Measurements from ENCODE around the gene AGBL4.

AGBL4 gene

GRCh38 chr1:49051647-49052046 is 972.1 kb downstream of the AGBL4 start:
- Histone ChIP-seq H3K36me3 (ENCODE audit: insufficient read depth, low read length) (no peaks in the 10 kb centered on the region), H3K27me3 (ENCODE audit: insufficient read depth, low read length, poor library complexity) (no peaks in the 10 kb centered on the region), H3K4me1 (ENCODE audit: insufficient read depth, low read length) (no peaks in the 10 kb centered on the region), H2AFZ (ENCODE audit: low read depth, low read length) (no peak overlapping the region), H4K20me1 (ENCODE audit: insufficient read depth, low read length) (no peaks in the 10 kb centered on the region), H3K9ac (ENCODE audit: low read depth, low read length) (no peak overlapping the region), H3K79me2 (ENCODE audit: insufficient read depth, low read length) (no peaks in the 10 kb centered on the region), H3K4me2 (ENCODE audit: insufficient read depth, low read length) (no peak overlapping the region), H3K9me3 (ENCODE audit: insufficient read depth, low read length, severe bottlenecking) (no peaks in the 10 kb centered on the region), H3K4me3 (ENCODE audit: low read depth in 1 of 2, low read length in 2 of 2) (no peak overlapping the region), H3K27ac (ENCODE audit: low read length) (no peak overlapping the region)
- DNase-seq (no peak), ATAC-seq (ENCODE audit: insufficient read depth, low read depth) (no peak)
- no peak for TF ChIP-seq EZH2 (IDR thresholded peaks at IDR 0.05; ENCODE audit: borderline replicate concordance, low read depth, low read length, severe bottlenecking)

- H3K9me3 ChIP-seq (ENCODE audit: insufficient read depth, low read length, severe bottlenecking), result no peaks in the 10 kb centered on the region
- no peak for DNase-seq
- H2AFZ ChIP-seq (ENCODE audit: low read depth, low read length), result no peak overlapping the region
- H3K4me2 ChIP-seq (ENCODE audit: insufficient read depth, low read length), result no peak overlapping the region
- H3K36me3 ChIP-seq (ENCODE audit: insufficient read depth, low read length), result no peaks in the 10 kb centered on the region
- no peaks in the 10 kb centered on the region for H3K79me2 ChIP-seq (ENCODE audit: insufficient read depth, low read length)
- H3K4me1 ChIP-seq (ENCODE audit: insufficient read depth, low read length), result no peaks in the 10 kb centered on the region
- no peaks in the 10 kb centered on the region for H3K27me3 ChIP-seq (ENCODE audit: insufficient read depth, low read length, poor library complexity)
- no peak overlapping the region for H3K4me3 ChIP-seq (ENCODE audit: low read depth in 1 of 2, low read length in 2 of 2)
- H3K9ac ChIP-seq (ENCODE audit: low read depth, low read length), result no peak overlapping the region
- H3K27ac ChIP-seq (ENCODE audit: low read length), result no peak overlapping the region
- TF ChIP-seq, protein P1, sequence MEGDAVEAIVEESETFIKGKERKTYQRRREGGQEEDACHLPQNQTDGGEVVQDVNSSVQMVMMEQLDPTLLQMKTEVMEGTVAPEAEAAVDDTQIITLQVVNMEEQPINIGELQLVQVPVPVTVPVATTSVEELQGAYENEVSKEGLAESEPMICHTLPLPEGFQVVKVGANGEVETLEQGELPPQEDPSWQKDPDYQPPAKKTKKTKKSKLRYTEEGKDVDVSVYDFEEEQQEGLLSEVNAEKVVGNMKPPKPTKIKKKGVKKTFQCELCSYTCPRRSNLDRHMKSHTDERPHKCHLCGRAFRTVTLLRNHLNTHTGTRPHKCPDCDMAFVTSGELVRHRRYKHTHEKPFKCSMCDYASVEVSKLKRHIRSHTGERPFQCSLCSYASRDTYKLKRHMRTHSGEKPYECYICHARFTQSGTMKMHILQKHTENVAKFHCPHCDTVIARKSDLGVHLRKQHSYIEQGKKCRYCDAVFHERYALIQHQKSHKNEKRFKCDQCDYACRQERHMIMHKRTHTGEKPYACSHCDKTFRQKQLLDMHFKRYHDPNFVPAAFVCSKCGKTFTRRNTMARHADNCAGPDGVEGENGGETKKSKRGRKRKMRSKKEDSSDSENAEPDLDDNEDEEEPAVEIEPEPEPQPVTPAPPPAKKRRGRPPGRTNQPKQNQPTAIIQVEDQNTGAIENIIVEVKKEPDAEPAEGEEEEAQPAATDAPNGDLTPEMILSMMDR (IDR thresholded peaks at IDR 0.05; ENCODE audit: borderline replicate concordance, extremely low read depth, low read length, poor library complexity, severe bottlenecking), result no peak
- no peak for TF ChIP-seq EZH2 (IDR thresholded peaks at IDR 0.05; ENCODE audit: borderline replicate concordance, low read depth, low read length, severe bottlenecking)
- ATAC-seq (ENCODE audit: insufficient read depth, low read depth), result no peak
- H4K20me1 ChIP-seq (ENCODE audit: insufficient read depth, low read length), result no peaks in the 10 kb centered on the region
These were observed 973.7 kb downstream of the AGBL4 start for GRCh38 chr1:49050041-49050440.

DNA sequence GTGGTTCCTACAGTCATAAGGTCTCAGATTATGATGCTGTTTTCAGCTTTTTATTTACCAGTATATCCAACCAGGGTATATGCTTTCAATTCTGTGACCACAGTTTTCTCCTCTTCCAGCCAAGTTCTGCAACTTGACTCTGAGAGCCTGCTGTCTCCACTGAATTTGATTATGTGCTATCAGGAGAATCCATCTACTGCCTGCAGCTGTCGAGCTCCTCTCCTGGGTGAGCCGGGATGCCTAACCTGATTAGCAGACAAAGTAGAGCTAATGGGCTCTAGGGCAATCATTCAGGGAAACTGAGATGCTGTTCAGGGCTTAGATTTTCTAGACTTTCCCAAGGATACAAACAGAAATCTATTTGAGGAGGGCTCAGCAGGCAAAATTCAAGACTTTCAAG is 975.6 kb downstream of the AGBL4 start:
- no peak for ATAC-seq (ENCODE audit: insufficient read depth, low read depth)
- no peaks in the 10 kb centered on the region for H4K20me1 ChIP-seq (ENCODE audit: insufficient read depth, low read length)
- H3K27ac ChIP-seq (ENCODE audit: low read length), result no peak overlapping the region
- no peak overlapping the region for H2AFZ ChIP-seq (ENCODE audit: low read depth, low read length)
- no peaks in the 10 kb centered on the region for H3K4me1 ChIP-seq (ENCODE audit: insufficient read depth, low read length)
- no peaks in the 10 kb centered on the region for H3K36me3 ChIP-seq (ENCODE audit: insufficient read depth, low read length)
- TF ChIP-seq, protein P1 (IDR thresholded peaks at IDR 0.05; ENCODE audit: borderline replicate concordance, extremely low read depth, low read length, poor library complexity, severe bottlenecking), result no peak
- TF ChIP-seq EZH2 (IDR thresholded peaks at IDR 0.05; ENCODE audit: borderline replicate concordance, low read depth, low read length, severe bottlenecking), result no peak
- no peaks in the 10 kb centered on the region for H3K79me2 ChIP-seq (ENCODE audit: insufficient read depth, low read length)
- H3K9ac ChIP-seq (ENCODE audit: low read depth, low read length), result no peak overlapping the region
- H3K4me2 ChIP-seq (ENCODE audit: insufficient read depth, low read length), result no peak overlapping the region
- no peaks in the 10 kb centered on the region for H3K9me3 ChIP-seq (ENCODE audit: insufficient read depth, low read length, severe bottlenecking)
- H3K4me3 ChIP-seq (ENCODE audit: low read depth in 1 of 2, low read length in 2 of 2), result no peak overlapping the region
- H3K27me3 ChIP-seq (ENCODE audit: insufficient read depth, low read length, poor library complexity), result no peaks in the 10 kb centered on the region
- no peak for DNase-seq

GRCh38 chr1:49046305-49046704 is 977.4 kb downstream of the AGBL4 start:
- no peaks in the 10 kb centered on the region for H3K9me3 ChIP-seq (ENCODE audit: insufficient read depth, low read length, severe bottlenecking)
- H4K20me1 ChIP-seq (ENCODE audit: insufficient read depth, low read length), result no peaks in the 10 kb centered on the region
- DNase-seq, result no peak
- H3K4me1 ChIP-seq (ENCODE audit: insufficient read depth, low read length), result no peaks in the 10 kb centered on the region
- ATAC-seq (ENCODE audit: insufficient read depth, low read depth), result no peak
- no peak for TF ChIP-seq EZH2 (IDR thresholded peaks at IDR 0.05; ENCODE audit: borderline replicate concordance, low read depth, low read length, severe bottlenecking)
- TF ChIP-seq, protein P1 (IDR thresholded peaks at IDR 0.05; ENCODE audit: borderline replicate concordance, extremely low read depth, low read length, poor library complexity, severe bottlenecking), result no peak
- no peak overlapping the region for H2AFZ ChIP-seq (ENCODE audit: low read depth, low read length)
- no peak overlapping the region for H3K4me2 ChIP-seq (ENCODE audit: insufficient read depth, low read length)
- H3K27me3 ChIP-seq (ENCODE audit: insufficient read depth, low read length, poor library complexity), result no peaks in the 10 kb centered on the region
- no peak overlapping the region for H3K9ac ChIP-seq (ENCODE audit: low read depth, low read length)
- H3K27ac ChIP-seq (ENCODE audit: low read length), result no peak overlapping the region
- H3K79me2 ChIP-seq (ENCODE audit: insufficient read depth, low read length), result no peaks in the 10 kb centered on the region
- no peak overlapping the region for H3K4me3 ChIP-seq (ENCODE audit: low read depth in 1 of 2, low read length in 2 of 2)
- no peaks in the 10 kb centered on the region for H3K36me3 ChIP-seq (ENCODE audit: insufficient read depth, low read length)
